ENCODE results near the gene CACNB3. TPM values are rescaled to one million over a fixed set of nuclear protein-coding genes. Genes with fewer than 3 reads are reported as not detected.
A peak's percentile ranks its signal among the peaks of the same experiment; 100 is the strongest.

Gene CACNB3
- total RNA-seq, 2 donors from 2014 or later: 17.8 to 30.5 TPM

DNA sequence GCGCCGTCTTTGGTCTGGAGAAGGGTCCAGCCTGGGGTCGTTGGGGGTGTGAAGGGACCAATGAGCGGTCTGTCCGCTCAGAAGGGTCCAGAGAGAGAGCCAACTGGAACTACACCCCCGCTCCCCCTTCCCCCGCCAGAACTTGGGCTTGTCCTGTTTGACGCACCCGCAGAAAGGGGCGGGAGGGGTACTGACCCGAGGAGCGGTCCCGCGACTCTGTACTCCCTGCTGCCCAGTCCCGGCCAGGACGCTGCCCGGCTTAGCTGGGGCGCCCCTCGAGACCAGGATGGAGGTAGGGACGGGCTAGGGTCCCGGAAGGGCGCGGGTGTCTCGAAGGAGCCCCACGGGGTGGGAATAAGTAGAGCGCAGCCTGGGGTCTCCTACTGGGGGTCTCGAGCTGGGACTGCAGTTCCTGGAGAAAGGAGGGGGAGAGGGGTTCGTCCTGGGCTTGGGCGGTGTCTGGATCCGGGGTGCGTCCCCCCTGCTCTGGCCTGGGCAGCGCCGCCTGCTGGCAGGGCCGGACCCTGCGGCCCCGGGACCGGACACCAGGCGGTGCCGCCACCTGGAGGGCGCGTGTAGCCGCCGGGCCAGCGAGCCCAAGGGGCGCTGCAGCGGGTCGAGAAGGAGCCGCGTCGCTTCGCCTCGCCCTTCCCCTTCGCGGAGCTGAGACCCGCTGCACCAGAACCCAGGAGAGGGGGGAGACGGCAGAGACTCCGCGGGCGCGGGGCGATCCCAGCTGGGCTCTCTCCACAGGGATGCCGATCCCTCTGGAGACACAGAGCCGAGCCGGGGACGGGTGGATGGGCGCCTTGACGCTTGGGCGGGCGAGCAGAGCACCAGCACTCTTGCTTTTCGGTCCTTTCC lies 3.8 kb upstream of the CACNB3 start:
- no peaks in the 10 kb centered on the region for H3K27me3 ChIP-seq (replicated peaks; ENCODE audit: insufficient read depth)
- DNase-seq (ENCODE audit: low spot score) (no peak), ATAC-seq (ENCODE audit: insufficient number of reproducible peaks, low FRiP score, low read depth) (peak; percentile 72)
- H3K27ac ChIP-seq: peak overlapping the region; percentile 76 to 90
- no peaks in the 10 kb centered on the region for H3K9me3 ChIP-seq
- peaks cover 14 to 37% of the 10 kb centered on the region in 2 donors for H3K4me1 ChIP-seq (ENCODE audit: control insufficient read depth in 1 of 2, low read depth in 2 of 2)
- peak overlapping the region; percentile 82 for H3K4me3 ChIP-seq
- H3K36me3 ChIP-seq: no peaks in the 10 kb centered on the region
- TF ChIP-seq, protein P1, sequence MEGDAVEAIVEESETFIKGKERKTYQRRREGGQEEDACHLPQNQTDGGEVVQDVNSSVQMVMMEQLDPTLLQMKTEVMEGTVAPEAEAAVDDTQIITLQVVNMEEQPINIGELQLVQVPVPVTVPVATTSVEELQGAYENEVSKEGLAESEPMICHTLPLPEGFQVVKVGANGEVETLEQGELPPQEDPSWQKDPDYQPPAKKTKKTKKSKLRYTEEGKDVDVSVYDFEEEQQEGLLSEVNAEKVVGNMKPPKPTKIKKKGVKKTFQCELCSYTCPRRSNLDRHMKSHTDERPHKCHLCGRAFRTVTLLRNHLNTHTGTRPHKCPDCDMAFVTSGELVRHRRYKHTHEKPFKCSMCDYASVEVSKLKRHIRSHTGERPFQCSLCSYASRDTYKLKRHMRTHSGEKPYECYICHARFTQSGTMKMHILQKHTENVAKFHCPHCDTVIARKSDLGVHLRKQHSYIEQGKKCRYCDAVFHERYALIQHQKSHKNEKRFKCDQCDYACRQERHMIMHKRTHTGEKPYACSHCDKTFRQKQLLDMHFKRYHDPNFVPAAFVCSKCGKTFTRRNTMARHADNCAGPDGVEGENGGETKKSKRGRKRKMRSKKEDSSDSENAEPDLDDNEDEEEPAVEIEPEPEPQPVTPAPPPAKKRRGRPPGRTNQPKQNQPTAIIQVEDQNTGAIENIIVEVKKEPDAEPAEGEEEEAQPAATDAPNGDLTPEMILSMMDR (IDR thresholded peaks at IDR 0.05): peak; percentile 97

DNA sequence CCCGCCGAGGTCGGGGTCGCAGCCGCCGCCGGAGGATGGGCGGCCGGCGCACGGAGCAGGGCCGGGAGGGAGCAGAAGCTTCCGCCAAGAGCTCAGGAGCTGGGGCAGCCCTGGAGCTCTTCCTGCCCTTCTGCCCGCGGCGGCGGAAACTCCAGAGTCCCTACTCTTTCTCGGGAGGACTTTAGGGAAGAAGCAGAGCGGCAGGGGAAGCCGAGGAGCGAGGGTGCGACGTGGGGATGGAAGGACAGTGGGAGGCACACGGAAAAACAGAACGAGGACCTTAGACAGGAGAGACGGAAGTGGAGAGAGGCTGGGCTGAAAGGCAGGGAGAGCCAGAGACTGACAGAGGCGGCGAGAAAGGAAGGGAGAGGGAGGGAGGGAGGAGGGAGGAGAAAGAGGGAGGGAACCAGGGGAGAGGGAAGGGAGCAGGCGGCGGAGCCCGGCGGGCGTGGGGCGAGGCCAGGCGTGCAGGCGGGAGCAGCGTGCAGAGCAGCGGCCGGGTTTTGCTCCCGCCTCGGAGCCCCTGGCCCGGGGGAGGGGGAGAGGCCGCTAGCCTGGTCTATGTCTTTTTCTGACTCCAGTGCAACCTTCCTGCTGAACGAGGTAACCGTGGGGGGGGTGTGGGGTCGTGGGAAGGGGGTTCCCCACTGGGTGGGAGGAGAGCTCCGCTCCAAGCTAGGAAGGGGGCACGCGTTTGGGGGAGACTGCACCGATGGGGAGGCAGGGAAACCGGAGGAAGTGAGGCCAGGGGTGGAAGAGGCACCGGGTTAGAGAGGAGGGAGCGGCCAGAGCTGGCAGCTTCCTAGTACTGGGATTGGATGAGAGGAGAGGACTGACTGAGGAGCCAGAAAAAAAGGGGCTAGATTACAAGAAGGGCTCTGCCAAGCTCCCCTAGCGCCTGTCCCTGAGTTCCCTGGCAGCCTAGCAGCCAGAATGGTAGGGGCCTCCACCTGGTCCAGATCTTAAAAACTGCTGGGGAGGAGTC lies 2.9 kb upstream of the CACNB3 start:
- Histone ChIP-seq H3K9me3 (no peaks in the 10 kb centered on the region), H3K4me3 (peak overlapping the region; percentile 82), H3K36me3 (no peaks in the 10 kb centered on the region), H3K4me1 (ENCODE audit: control insufficient read depth in 1 of 2, low read depth in 2 of 2) (peaks cover 14 to 37% of the 10 kb centered on the region in 2 donors), H3K27me3 (replicated peaks; ENCODE audit: insufficient read depth) (no peaks in the 10 kb centered on the region), H3K27ac (peak overlapping the region; percentile 76 to 90)
- TF ChIP-seq, protein P1 (IDR thresholded peaks at IDR 0.05): no peak
- DNase-seq (ENCODE audit: low spot score): peak; percentile 28
- ATAC-seq (ENCODE audit: insufficient number of reproducible peaks, low FRiP score, low read depth): peak; percentile 59

DNA sequence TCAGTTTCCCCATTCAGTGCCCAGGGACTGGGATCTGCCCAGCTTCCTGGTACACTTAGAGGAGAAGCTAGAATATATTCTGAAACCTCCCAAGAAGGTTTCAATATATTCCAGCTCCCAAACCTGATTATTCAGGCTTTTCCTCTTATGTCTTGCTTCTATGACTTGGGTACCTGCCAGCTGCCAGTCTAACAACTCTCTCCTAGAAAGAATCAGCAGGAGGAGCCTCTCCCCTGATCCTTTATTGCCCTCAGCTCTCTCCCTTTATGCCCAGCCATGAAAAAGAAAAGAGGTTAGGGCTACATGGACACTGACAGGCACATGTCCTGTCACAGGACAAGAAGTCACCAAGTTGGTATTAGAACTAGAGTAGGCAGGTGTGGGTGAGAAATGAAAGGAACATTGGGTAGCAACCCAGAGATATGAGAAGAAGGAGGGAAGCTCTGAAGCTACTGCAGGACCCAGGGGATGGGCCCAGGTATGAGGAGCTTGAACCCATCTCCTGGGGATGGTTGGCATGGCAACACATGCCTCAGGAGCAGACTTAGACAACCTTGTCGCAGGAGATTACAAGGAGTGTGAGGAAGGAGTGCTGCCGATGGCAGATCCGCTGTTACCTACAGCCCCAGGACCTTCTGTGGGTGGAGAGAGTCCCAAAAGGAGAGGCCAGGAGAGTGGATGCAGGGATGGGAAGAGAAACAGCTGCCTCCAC lies 2.0 kb upstream of the CACNB3 start:
- DNase-seq (ENCODE audit: low spot score): no peak
- Histone ChIP-seq H3K9me3 (no peaks in the 10 kb centered on the region), H3K4me3 (peak overlapping the region; percentile 82), H3K27ac (peak overlapping the region in 1 of 2 donors; percentile 90), H3K4me1 (ENCODE audit: control insufficient read depth in 1 of 2, low read depth in 2 of 2) (peaks cover 14 to 37% of the 10 kb centered on the region in 2 donors), H3K27me3 (replicated peaks; ENCODE audit: insufficient read depth) (no peaks in the 10 kb centered on the region), H3K36me3 (no peaks in the 10 kb centered on the region)
- no peak for ATAC-seq (ENCODE audit: insufficient number of reproducible peaks, low FRiP score, low read depth)
- TF ChIP-seq, protein P1 (IDR thresholded peaks at IDR 0.05): no peak

DNA sequence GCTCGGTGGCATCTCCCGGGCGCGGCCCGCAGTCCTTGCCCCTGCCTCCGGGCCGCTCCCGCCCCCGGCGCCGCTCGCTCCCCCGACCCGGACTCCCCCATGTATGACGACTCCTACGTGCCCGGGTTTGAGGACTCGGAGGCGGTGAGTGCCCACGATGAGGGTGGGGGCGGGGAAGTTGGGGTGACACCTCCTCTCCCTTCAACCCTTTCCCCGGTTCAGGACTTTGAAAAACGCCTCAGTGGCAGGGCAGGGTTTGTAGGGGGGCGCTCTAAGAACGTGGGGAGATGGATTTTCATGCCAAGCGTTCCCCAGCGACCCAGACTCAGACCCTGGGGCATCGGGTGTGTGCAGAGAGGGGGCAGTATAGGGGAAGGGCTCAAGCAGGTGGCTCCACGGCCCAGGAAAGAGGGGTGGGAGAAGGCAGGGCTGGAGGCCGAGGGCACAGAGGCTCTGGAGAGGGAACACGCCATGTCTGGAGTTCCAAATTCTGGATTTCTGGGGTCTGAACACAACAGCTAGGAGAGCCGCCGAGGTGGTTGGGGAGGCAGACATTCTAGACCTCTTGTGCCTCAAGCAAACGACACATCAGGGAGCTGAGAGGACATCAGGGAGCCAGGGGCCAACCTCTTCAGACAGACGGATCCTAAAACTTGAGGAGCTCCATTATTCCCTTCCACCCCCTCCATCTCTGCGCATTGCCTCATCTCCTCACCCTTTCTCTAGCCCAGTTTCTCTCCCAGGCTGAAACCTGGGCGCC lies 715 bp downstream of the CACNB3 start:
- no peaks in the 10 kb centered on the region for H3K27me3 ChIP-seq (replicated peaks; ENCODE audit: insufficient read depth)
- DNase-seq (ENCODE audit: low spot score): no peak
- H3K4me1 ChIP-seq (ENCODE audit: control insufficient read depth in 1 of 2, low read depth in 2 of 2): peaks cover 11 to 30% of the 10 kb centered on the region in 2 donors
- peaks cover 4% of the 10 kb centered on the region for H3K36me3 ChIP-seq
- H3K27ac ChIP-seq: no peak overlapping the region
- ATAC-seq (ENCODE audit: insufficient number of reproducible peaks, low FRiP score, low read depth): no peak
- no peaks in the 10 kb centered on the region for H3K9me3 ChIP-seq
- peak overlapping the region; percentile 91 for H3K4me3 ChIP-seq
- TF ChIP-seq, protein P1 (IDR thresholded peaks at IDR 0.05): no peak
